ENCODE data around the gene CD6. TPM values are rescaled to one million over a fixed set of nuclear protein-coding genes. Genes with fewer than 3 reads are reported as not detected.

The CD6 gene
- total and polyA plus RNA-seq, 3 donors from 2014 or later, result 0.87 to 3.1 (median 1.6) TPM

DNA sequence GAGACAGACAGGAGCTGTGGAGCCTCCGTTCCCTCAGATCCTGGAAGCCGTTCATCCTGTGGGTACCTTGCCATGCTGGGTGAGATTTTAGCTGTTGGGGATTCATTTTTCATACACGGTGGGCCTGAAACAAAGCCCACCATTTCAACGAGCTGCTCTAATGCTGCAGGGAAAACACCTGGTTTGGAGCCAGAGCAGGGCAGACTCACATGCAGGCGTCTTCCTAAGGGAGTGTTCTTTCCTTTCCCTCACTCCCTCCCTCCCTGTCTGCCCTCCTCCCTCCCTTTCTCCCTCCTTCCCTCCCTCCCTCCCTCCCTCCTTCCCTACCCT, 52.5 kb downstream of the CD6 start:
- TF ChIP-seq CTCF (IDR thresholded peaks at IDR 0.05) (no peak), POLR2A (IDR thresholded peaks at IDR 0.05) (no peak)
- WGBS, 2 donors, result 40 to 51% methylated on average over 5 of the region's 5 CpGs
- no peaks in the 10 kb centered on the region for H3K27me3 ChIP-seq
- no peak overlapping the region for H3K4me3 ChIP-seq
- no peak overlapping the region for H3K27ac ChIP-seq
- H3K9me3 ChIP-seq, result no peaks in the 10 kb centered on the region
- peaks cover 7% of the 10 kb centered on the region for H3K4me1 ChIP-seq
- no peak for DNase-seq
- H3K36me3 ChIP-seq (ENCODE audit: low read depth, missing control alignments), result no peaks in the 10 kb centered on the region
- intact Hi-C loops (cut with DNase I; ENCODE audit: low total_unique reads), result no loop called here

DNA sequence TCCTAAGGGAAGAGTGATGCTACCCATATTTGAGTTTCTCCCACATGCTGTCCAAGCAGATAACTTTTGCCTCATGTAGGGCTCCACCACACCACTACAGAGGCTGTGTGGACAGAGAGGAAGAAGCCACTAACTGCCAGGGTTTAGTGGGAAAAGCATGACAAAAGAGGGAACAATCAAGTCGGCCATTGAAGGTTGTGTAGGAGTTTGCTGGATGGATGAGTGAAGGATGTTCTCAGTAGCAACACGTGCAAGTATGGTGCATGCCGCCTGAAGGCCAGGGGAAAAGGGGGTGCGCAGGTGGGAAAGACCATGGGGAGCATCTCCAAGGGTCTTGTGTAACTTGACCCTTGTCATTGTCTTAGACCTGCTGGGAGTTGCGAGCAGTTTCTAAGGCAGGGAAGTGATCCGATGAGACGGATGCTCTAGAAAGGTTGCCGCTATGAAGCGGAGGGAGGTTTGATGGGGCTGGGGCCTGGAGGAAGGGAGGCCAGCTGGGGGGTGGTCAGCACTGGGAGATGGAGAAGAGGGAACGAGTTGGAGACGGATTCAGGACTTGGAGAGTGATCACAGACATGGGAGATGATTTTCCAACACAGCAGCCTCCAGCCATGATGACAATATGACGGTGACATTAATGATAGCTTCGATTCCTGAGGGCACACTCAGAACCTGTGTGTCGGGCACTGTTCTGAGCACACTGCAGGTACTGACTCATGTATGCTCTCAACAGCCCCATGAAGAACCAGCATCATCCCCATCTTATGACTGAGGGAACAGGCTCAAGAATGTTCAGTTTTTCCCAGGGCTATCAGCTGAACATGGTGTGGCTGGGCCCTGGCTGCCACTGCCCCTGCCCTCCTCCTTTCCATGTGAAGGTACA, 53.7 kb downstream of the CD6 start:
- Histone ChIP-seq H3K27me3 (no peaks in the 10 kb centered on the region), H3K36me3 (ENCODE audit: low read depth, missing control alignments) (no peaks in the 10 kb centered on the region), H3K4me1 (peaks cover 7% of the 10 kb centered on the region), H3K27ac (no peak overlapping the region), H3K4me3 (no peak overlapping the region), H3K9me3 (no peaks in the 10 kb centered on the region)
- DNase-seq, result no peak
- intact Hi-C loops (cut with DNase I; ENCODE audit: low total_unique reads), result no loop called here
- TF ChIP-seq POLR2A (IDR thresholded peaks at IDR 0.05), result no peak
- no peak for TF ChIP-seq CTCF (IDR thresholded peaks at IDR 0.05)
- whole genome bisulfite sequencing, 2 donors, result 90 to 91% methylated on average over 14 of the region's 14 CpGs

- peaks cover 7% of the 10 kb centered on the region for H3K4me1 ChIP-seq
- no peak overlapping the region for H3K4me3 ChIP-seq
- intact Hi-C loops (cut with DNase I; ENCODE audit: low total_unique reads), result no loop called here
- no peaks in the 10 kb centered on the region for H3K27me3 ChIP-seq
- no peaks in the 10 kb centered on the region for H3K36me3 ChIP-seq (ENCODE audit: low read depth, missing control alignments)
- 90 to 96% methylated on average over 5 of the region's 5 CpGs for WGBS, 2 donors
- no peak overlapping the region for H3K27ac ChIP-seq
- H3K9me3 ChIP-seq, result no peaks in the 10 kb centered on the region
- TF ChIP-seq POLR2A (IDR thresholded peaks at IDR 0.05) (no peak), CTCF (IDR thresholded peaks at IDR 0.05) (no peak)
- DNase-seq, result no peak
These were observed 54.3 kb downstream of the CD6 start for GRCh38 chr11:61025821-61026120.

DNA sequence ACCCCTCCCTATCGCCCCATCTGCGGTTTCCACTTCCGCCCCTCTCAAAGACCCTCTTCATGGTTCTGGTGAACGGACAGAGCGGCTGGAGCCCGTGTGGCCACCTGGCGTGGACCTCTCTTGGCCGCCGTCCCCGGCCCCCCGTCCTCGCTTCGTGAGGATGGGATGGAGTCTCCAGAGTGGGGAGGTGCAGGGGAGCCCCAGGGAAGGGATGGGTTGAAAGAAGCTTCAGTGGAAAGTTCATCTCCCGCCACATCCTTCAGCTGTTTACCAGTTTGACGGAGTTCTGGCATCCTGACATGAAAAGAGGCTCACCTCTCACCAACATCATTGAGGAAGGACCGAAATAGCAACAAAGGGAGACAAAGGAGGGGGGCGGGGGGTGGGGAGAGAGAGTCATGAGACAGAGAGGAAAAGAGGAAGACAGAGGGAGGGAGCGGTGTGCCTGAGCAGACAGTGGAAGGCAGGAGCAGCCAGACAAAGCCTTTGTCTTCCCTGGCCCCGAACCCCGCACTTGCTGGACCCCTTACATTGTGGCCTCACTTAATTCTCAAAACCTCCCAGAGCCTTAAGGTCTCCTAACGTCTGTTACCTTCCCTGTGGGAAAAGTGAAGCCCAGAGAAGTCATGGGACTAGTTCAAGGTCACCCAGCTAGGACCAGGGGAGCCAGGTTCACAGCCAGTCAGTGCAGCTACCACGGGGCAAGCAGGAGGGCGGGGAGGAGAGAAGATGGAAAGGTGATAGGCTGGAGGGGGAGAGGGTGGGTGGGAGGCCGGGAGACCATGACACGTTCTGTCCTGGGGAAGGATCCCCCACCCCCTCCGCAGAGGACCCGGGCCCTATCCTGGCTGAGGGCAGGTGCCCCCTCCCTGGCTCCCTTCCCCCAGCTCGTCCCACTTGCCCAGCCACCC, 54.9 kb downstream of the CD6 start:
- Histone ChIP-seq H3K9me3 (no peaks in the 10 kb centered on the region), H3K4me3 (no peak overlapping the region), H3K27ac (no peak overlapping the region), H3K36me3 (ENCODE audit: low read depth, missing control alignments) (no peaks in the 10 kb centered on the region), H3K27me3 (no peaks in the 10 kb centered on the region), H3K4me1 (peaks cover 7% of the 10 kb centered on the region)
- no peak for DNase-seq
- intact Hi-C loops (cut with DNase I; ENCODE audit: low total_unique reads), result no loop called here
- 73 to 78% methylated on average over 28 of the region's 28 CpGs for WGBS, 2 donors
- TF ChIP-seq POLR2A (IDR thresholded peaks at IDR 0.05) (no peak), CTCF (IDR thresholded peaks at IDR 0.05) (no peak)
